Measurements from ENCODE around the gene KRT14. TPM values are rescaled to one million over a fixed set of nuclear protein-coding genes. Genes with fewer than 3 reads are reported as not detected.
A peak's percentile ranks its signal among the peaks of the same experiment; 100 is the strongest.

Gene KRT14
- over 10,000 TPM in 2 of 4 donors, 1,000 to 10,000 TPM in 2; 7,400 to 12,534 (median 10,685) TPM for total RNA-seq

- Histone ChIP-seq H3K4me3 (peak within 1 kb of the TSS; percentile 49), H3K27ac (peak within 1 kb of the TSS; percentile 84), H3K36me3 (no peaks in the 10 kb centered on the region), H3K27me3 (no peaks in the 10 kb centered on the region), H3K9me3 (no peaks in the 10 kb centered on the region), H3K4me1 (peaks cover 26% of the 10 kb centered on the region)
- TF ChIP-seq POLR2AphosphoS5 (IDR thresholded peaks at IDR 0.05), result no peak
- no peak for TF ChIP-seq EP300 (IDR thresholded peaks at IDR 0.05)
- no peak for TF ChIP-seq POLR2A (IDR thresholded peaks at IDR 0.05)
- TF ChIP-seq, protein P1, sequence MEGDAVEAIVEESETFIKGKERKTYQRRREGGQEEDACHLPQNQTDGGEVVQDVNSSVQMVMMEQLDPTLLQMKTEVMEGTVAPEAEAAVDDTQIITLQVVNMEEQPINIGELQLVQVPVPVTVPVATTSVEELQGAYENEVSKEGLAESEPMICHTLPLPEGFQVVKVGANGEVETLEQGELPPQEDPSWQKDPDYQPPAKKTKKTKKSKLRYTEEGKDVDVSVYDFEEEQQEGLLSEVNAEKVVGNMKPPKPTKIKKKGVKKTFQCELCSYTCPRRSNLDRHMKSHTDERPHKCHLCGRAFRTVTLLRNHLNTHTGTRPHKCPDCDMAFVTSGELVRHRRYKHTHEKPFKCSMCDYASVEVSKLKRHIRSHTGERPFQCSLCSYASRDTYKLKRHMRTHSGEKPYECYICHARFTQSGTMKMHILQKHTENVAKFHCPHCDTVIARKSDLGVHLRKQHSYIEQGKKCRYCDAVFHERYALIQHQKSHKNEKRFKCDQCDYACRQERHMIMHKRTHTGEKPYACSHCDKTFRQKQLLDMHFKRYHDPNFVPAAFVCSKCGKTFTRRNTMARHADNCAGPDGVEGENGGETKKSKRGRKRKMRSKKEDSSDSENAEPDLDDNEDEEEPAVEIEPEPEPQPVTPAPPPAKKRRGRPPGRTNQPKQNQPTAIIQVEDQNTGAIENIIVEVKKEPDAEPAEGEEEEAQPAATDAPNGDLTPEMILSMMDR (IDR thresholded peaks at IDR 0.05), result no peak
- WGBS, result 51% methylated on average over 12 of the region's 15 CpGs
- DNase-seq (ENCODE audit: low spot score in 2 of 2), result no peak
Measured at GRCh38 chr17:41586863-41587495, at the start of gene KRT14. Gene KRT14, minus strand, starts transcription at chr17:41586895. Its CDS starts 61 bp downstream, at chr17:41586834.

DNA sequence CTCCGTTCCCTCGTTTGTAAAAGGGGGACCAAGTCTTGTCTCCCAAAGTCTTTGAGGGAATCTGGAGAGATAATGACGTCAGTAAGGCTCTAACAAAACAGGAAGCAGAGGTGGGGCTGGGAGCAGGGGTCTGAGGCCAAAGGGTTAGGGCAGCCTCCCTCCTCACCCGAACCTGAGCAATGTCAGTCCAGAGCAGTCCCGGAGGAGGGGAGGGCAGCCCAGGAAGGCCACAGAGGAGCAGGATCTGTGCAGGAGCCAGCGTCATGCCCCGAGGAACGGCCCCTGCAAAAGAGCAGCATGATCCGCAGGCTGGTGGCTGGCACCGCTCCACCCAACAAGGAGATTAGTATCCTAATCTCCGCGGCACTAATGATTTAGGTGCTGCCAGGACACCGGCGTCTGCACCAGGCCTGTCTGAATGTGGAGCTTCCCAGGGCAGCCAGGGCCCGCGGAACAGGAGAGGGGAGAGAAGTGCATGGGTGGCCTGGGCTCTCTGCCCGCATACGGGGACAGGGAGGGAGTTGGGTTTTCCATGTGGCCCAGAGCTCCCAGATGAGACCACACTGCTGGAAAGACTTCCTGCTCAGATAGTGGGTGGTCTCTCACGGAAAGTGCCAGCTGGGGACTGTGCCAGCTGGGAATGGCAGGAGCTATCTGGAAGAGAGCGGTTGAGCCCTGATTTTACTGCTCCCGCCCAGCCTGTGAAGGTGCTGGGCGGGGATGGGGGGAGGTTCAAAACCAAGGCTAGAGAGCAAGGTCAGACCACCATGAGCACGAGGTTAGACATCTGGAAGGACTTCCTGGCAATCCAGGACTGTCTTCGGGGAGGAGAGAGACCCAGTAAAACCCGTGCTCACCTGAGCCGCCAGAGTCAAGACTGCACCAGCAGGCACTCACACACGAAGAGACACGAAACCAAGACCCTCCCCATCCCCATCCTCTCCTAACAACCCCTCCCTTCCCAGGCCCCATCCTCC is 48.7 kb upstream of the KRT14 start:
- peak overlapping the region; percentile 11 for H3K4me3 ChIP-seq
- H3K27ac ChIP-seq, result no peak overlapping the region
- TF ChIP-seq, protein P1 (IDR thresholded peaks at IDR 0.05), result no peak
- TF ChIP-seq POLR2AphosphoS5 (IDR thresholded peaks at IDR 0.05), result no peak
- TF ChIP-seq POLR2A (IDR thresholded peaks at IDR 0.05), result no peak
- no peak for TF ChIP-seq EP300 (IDR thresholded peaks at IDR 0.05)
- peaks cover 39% of the 10 kb centered on the region for H3K4me1 ChIP-seq
- 18% methylated on average over 20 of the region's 28 CpGs for WGBS
- no peaks in the 10 kb centered on the region for H3K27me3 ChIP-seq
- H3K9me3 ChIP-seq, result no peaks in the 10 kb centered on the region
- no peaks in the 10 kb centered on the region for H3K36me3 ChIP-seq
- DNase-seq (ENCODE audit: low spot score in 2 of 2), result no peak

DNA sequence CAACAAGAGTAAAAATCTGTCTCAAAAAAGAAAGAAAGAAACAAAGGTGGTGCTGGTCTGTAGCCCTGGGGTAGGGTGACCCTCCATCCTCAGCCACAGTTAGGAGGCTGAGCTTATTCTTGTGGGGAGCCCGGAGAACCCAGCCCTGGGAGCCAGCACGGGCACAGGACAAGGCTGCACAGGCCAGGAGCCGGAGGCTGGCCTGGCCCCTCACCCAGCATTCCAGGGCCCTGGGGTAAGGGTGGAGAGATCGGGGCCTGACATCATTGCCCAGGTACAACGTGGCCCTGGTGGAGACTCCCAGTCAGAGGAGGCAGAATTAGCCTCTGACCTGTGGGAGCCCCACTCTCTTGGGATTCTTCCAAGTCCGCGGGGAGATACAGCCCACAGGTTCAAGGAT is 47.9 kb upstream of the KRT14 start:
- Histone ChIP-seq H3K4me1 (peaks cover 46% of the 10 kb centered on the region), H3K27ac (no peak overlapping the region), H3K36me3 (no peaks in the 10 kb centered on the region), H3K4me3 (no peak overlapping the region), H3K27me3 (no peaks in the 10 kb centered on the region), H3K9me3 (no peaks in the 10 kb centered on the region)
- WGBS, result 31% methylated on average over 3 of the region's 7 CpGs
- no peak for DNase-seq (ENCODE audit: low spot score in 2 of 2)
- TF ChIP-seq EP300 (IDR thresholded peaks at IDR 0.05), result no peak
- TF ChIP-seq POLR2A (IDR thresholded peaks at IDR 0.05), result no peak
- TF ChIP-seq, protein P1 (IDR thresholded peaks at IDR 0.05), result no peak
- no peak for TF ChIP-seq POLR2AphosphoS5 (IDR thresholded peaks at IDR 0.05)

DNA sequence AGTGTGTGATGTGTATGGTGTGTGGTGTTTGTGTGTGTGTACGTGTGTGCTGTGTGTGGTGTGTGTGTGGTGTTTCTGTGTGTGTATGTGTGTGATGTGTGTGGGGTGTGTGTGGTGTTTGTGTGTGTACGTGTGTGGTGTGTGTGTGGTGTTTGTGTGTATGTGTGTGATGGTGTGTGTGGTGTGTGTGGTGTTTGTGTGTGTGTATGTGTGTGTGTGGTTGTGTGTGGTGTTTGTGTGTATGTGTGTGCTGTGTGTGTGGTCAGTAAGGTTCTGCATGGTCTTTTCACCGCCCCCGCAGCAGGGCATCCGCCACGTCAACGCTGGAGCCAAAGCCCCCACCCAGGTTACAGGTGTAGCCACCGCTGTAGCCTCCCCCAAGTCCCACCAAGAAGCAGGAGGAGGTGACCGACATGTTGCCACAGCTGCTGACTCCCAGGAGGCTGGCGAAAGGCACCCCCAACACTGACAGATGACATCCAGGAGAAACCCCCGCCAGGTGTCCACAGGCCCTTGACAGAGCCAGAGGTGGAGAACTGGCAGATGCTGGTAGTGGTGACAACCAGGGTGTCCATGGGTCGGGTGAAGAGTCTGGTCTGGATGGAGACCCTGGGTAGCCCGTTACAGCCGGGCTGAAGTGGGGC is 47.0 kb upstream of the KRT14 start:
- no peak for DNase-seq (ENCODE audit: low spot score in 2 of 2)
- Histone ChIP-seq H3K36me3 (no peaks in the 10 kb centered on the region), H3K4me1 (peaks cover 52% of the 10 kb centered on the region), H3K27me3 (no peaks in the 10 kb centered on the region), H3K4me3 (no peak overlapping the region), H3K9me3 (no peaks in the 10 kb centered on the region), H3K27ac (no peak overlapping the region)
- WGBS, result 90% methylated on average over 12 of the region's 14 CpGs
- TF ChIP-seq POLR2AphosphoS5 (IDR thresholded peaks at IDR 0.05), result no peak
- TF ChIP-seq, protein P1 (IDR thresholded peaks at IDR 0.05), result no peak

Data from suprapubic skin (tissue), 4 donors.